T-helper 9 cell (primary cell): ENCODE results near the gene CEBPB.
"Not testable (repeated sequence)": the region's sequence is repeated elsewhere in the genome, so short reads cannot be mapped to it uniquely, and the experiment has no call there.

Source experiments
- DNase-seq: peaks from one replicate; pipeline ENCODE4 v3.0.0-alpha.2; 2020
- total RNA-seq, 2 donors: gene quantifications; one replicate each; lab custom pipeline; 2026; lab: John Stamatoyannopoulos, UW

Gene CEBPB
- 27.4 to 52.4 reads per million in 2 donors for total RNA-seq

DNA sequence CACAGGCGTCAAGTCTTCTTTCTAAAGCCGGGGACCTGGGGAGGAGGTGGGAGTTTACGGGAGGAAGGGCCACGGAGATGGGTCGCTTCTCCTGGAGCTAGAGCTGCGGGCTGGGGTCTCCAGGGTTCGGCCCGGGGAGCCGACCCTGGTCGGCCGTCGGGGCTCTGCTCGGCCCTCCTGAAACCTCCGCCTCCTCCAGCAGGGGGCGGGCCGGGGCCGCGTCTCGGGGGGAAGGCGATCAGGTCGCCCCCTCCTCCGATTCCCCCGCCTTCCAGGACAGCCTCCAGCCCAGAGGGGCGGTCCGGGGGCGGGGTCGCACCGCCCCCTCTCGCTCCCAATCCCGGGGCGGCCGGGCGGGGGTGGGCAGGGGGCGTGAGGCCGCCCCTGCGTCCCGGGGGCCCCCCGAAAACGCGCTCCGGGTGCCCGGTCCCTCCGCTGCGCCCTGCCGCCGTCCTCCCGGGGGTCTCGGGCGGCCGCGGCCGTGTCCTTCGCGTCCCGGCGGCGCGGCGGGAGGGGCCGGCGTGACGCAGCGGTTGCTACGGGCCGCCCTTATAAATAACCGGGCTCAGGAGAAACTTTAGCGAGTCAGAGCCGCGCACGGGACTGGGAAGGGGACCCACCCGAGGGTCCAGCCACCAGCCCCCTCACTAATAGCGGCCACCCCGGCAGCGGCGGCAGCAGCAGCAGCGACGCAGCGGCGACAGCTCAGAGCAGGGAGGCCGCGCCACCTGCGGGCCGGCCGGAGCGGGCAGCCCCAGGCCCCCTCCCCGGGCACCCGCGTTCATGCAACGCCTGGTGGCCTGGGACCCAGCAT lies at the start of gene CEBPB:
Gene CEBPB (plus strand): TSS at position 580 of the 814 bp plus-strand sequence. CDS start 204 bp downstream, at position 784.
- DNase-seq, result peak; percentile 80

DNA sequence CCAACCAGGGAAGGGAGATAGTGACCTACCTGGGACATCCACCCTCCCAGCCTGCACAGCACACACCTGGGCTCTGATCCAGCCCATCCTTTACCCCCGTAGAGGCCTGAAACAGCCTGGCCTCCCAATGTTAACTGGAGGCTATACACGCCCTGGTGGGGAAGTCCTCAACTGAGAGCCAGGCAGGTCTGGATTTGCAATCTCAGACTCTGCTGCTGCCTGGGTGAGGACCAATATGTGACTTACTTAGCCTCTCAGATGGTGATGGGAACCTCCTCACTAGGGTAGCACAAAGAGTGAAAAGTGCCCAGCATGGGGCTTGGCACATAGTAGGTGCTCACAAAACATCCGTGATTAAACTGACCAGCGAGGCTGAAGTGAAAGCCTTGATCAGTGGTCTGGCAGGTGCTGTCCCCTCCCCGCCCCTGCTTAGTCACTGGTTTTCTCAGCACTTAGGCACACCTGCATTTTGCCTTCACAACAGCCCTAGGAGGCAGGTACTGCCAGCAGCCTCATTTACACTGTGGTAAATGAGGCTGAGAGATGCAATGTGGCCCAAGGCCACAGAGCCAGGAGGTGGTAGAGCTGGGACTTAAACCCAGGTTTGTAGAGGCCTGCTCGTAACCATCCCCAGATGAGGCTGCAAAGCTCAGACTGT lies 49.5 kb upstream of the CEBPB start:
- no peak for DNase-seq

DNA sequence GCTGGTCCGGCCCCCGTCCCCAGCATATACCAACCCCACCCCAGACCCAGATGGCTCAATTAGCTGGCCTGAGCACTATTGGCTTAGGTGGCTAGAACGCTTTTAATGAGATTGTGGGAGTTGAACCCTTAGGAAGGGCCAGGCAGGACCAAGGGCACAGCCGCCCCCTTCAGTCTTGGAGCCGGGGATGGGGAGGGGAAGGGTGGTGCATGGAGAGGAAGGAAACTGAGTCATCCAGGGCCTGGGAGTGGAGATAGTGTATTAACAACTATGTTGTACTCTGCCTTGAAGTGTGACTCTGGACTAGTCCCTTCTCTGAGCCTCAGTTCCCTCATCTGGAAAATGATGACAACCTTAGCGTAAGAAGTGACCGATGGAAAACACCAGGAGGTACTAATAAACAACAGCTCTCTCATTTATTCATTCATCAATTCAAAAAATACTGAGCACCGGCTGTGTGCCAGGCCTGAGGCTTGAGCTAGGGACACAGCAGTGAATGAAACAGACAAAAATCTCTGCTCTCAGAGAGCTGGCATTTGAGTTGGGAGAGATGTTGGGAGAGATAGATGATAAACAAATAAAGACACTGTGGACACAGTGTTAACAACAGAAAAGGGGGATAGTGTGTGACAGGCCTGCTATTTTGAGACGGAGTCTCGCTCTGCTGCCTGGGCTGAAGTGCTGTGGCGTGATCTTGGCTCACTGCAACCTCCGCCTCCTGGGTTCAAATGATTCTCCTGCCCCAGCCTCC lies 48.6 kb upstream of the CEBPB start:
- no peak for DNase-seq

DNA sequence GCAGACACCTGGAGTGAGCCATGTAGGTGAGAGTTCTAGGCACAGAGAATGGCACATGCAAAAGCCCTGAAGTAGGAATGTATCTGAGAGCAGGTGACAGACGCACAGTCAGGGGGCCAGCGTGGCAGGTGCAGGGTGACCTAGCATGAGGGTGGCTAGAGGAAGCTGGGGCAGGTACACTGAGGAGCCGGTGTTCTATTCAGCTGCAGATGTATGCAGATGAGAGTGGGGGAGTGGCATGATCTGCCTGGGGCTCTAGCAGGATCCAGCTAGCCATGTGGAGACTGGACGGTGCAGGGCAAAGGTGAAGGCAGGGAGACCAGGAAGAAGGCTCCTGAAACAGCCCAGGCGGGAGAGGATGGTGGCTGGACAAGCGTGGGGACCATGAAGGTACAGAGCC lies 47.8 kb upstream of the CEBPB start:
- DNase-seq, result no peak

DNA sequence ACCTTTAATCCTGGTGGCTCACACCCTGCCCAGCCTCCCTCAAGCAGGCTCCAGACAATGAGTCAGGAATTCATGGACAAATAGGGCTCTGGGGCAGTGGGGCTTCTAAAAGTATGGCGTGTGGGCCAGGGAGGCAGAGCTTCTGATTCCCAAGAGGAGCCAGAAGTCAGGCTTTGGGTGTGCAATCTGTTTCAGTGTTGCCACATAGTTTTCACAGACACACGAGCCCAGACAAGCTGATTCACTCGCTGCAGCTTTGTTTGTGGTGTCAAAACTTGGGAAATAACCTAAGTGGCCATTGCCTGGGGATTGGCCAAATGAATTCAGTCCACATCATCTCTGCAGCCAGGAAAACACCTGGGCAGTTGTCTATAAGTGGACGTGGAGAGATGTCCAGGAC lies 46.3 kb upstream of the CEBPB start:
- no peak for DNase-seq

DNA sequence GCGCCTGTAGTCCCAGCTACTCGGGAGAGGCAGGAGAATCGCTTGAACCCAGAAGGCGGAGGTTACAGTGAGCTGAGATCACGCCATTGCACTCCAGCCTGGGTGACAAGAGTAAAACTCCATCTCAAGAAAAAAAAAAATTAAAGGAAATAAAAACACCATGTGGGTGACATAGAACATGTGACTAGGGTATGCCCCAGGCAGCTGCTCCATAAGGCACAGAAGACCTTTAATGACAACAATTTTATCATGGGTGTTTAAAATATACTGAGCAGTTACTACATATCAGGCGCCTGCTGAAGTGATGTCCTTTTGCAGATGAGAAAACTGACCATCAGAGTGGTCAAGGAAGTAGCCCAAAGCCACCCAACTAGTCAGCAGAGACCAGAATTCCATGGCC lies 45.1 kb upstream of the CEBPB start:
- no peak for DNase-seq

DNA sequence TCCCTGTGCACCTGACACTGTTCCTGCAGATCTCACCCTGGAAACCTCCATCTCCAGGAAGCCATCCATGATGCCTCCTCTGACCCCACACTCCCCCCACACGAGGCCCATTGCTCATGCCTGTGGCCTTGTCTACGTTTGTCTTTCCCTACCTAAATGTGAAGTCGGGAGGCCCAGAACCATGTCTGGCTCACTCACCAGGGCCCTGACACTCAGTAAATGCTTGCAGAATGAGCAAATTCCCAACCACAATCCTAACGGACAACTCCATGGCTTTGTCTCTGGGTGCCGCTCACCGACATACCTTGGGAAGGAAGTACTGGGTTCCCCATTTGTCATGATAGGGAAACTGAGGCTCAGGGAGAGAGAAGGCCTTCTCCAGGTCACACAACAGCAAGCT lies 44.4 kb upstream of the CEBPB start:
- DNase-seq, result no peak

DNA sequence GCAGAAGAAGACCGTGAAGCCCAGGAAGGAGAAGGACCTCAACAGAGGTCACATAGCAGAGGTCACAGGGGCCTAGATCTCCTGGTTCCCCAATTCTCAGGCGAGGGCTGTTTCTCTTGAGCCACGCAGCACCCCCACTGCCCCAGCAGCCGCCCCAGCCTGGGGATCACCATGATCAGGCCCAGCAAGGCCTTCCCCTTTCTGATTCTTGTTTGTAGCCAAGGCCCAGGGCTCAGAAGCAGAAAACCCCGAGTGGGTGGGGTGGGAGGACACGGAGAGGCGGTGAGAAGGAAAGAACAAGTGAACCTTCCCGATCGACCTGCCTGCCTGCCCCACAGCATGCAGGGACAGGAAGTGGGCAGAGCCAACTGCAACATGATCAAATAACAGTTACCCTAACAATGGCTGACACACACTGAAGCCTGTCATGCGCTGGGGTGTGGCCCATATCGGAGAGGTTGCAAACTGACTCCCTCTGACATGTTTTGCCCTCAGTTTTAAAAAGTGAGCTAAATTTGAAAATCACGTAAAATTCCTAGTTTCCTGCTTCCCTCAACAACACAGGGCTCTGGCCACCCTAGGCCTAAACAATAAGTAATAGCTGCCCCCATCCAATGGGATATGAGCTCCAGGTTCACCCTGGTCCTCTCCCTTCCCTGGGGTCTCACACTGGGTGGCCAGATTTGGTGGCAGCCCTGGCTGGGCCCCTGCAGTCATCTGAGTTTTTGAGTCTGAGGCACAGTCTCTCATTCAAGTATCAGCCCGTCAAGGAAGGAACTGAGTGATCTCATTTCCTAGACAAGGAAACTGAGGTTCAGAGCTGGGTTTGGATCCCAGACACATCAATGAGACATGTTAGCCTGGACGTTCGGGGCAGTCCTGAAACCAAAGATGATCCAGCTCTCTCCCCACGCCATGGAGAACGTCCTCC lies 43.6 kb upstream of the CEBPB start:
- peak; percentile 57 for DNase-seq

DNA sequence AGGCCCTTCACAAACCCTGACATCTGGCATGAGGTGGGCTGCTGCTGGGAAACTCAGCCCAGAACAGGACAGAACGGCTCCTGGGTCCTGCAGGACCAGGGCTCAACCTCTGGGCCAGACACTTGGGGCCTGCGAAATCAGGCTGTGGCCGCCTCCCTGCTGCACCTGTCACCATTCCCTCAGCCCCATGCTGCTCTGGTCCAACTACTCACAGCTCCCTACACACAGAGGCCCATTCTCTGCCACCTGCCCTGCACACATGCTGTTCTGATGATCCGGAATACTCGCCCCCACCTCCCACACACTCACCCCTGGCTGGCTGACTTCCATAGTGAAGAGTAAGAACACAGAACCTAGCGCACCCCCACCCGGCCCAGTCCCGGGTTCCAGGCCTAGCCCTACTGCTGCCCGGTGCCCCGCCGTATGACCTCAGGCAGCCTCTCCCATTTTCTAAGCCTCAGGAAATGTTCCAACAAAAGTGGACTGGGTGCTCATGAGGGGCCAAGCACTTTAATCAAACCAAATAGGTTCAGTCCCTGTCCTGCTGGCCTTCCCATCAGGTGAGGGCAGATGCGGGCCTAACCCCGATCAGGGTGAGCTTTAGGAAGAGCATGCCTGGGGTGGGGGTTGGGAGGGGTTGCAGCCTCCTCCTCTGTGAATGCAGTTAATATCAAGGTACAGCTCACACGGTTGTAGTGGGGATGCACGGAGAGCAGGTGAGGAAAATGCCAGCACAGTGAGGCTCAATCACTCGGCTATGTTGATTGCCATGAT lies 41.0 kb upstream of the CEBPB start:
- DNase-seq, result no peak

DNA sequence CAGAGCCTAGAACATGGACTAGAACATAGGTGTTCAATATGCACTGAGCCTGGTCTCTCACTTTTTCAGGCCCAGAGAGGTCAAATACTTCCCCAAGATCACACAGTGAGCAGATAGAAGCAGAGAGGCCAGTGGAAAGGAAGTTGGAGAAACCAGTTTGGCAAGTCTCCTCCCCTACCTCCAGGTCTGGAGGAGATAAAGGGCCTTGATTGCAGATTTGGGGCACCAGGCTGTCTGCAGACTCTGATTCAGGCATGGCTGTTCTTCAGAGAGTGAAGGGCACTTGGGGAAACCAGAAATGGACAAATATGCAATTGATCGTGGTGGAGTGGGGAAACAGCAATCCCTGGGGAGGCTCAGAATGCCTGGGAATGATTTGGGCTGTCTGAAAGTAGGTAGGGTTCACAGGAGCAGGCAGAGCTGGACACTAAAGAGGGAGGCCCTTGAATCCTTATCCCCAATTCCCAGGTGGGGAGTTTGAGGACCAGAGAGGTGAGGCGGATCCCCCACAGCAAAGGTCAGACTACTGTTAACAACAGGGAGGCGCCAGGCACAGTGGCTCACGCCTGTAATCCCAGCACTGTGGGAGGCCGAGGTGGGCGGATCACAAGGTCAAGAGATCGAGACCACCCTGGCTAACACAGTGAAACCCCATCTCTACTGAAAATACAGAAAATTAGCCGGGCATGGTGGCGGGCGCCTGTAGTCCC lies 39.4 kb upstream of the CEBPB start:
- no peak for DNase-seq

DNA sequence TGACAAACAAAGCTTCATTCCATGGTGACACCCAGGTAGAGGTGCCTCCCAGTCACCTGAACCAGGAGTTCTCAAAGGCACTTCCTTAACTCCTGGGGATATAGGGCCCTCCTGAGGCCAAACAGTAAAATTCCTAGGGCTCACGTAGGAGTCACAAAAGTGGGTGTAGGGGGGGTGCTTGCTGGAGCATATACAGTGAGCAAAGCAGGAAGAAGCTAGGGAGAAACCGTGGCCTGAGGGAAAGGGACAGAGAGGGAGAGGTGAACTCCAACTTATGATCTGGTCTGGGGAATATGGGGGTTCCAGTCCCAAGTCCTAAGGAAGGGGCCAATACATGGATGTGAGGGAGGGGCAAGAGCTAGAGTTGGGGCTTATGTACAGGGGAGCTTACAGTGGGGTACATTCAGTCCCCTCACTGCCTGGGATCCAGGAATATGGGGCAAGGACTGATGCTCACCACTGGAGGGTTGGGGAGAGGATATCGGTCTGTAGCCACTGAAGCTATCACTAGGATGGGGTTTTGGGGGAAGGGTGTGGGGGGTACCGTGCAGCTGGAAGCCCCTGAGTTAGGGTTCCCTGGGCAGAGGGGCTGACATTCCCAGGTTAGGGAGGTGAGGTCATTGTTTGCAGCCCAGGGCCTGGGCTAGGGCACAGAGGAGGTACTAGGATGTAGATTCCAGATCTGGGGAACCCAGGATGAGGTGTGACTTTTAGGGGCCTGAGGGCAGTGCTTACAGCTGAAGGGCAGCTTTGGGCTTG lies 38.1 kb upstream of the CEBPB start:
- no peak for DNase-seq

DNA sequence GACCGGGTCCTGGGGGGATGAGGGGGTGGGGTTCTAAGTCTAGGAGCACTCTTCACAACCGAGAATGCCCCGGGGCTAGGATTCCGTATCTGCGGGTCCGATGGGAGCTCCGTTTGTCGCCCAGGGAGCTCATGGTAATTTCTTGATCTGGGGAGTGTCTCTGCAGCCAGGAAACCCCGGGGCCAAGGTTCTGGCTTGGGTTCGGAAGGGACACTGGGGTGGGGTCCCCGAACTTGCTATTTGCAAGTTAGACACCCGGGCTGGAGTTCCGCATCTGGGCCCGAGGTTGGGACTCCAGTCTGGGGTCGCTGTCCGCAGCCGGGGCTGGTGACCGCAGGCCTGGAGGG lies 37.5 kb upstream of the CEBPB start:
- no peak for DNase-seq

DNA sequence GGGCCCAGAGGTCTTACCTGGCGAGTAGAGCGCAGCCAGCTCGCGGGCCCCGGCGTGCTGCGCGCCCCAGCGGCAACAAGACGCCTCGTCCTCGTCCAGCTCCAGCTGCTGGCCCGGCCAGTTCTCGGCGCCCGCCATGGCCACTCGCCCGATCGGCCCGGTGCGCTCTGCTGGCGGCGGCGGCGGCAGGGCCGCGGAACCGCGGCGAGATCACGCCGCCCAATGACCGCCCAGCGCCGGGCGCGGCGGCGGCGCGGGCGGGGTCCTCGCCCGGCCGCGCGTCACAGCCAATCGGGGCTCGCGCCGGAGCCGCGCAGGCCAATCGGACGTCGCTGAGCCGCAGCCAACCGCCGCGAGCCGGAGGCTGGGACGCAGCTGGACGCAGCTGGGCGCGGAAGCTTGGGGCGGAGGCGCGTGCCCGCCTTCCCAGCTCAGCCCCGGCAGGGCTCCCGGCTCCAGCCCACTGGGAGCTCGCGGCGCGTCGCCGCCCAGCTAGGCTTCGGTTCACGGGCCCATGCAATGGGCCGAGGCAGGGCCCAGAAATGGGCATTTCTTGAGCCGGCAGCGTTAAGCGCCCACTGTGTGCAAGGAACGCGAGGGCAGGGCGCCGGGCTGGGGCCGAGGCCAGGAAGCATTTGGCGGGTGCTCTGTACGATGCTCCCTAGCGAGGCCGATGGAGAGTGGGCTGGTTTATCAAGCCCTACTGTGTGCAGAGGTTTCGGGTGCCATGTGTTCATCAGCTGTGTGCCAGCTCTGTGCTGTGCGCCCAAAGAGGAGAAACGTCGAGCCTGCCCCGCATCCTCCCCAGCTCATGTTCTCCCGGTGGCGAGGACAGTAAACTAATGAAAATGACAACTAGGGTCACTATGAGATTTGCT lies 36.9 kb upstream of the CEBPB start, which contains the start of gene PEDS1:
Gene PEDS1 (minus strand): TSS at position 224 of the 878 bp plus-strand sequence. CDS start 86 bp downstream, at position 138.
- DNase-seq, result peak; percentile 72

DNA sequence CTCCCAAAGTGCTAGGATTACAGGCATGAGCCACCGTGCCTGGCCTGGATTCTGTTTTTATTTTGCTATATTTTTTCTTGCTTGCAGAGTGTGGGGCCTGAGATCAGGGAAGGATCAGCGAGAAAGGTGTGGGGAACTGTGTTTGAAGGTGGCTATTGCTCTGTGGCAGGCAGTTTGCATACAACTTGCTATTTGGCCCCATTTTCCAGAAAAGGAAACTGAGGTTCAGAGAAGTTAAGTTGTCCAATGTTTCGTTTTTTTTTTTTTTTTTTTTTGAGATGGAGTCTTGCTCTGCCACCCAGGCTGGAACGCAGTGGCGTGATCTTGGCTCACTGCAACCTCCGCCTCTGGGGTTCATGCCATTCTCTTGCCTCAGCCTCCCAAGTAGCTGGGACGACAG lies 29.1 kb upstream of the CEBPB start:
- not testable (repeated sequence) for DNase-seq

DNA sequence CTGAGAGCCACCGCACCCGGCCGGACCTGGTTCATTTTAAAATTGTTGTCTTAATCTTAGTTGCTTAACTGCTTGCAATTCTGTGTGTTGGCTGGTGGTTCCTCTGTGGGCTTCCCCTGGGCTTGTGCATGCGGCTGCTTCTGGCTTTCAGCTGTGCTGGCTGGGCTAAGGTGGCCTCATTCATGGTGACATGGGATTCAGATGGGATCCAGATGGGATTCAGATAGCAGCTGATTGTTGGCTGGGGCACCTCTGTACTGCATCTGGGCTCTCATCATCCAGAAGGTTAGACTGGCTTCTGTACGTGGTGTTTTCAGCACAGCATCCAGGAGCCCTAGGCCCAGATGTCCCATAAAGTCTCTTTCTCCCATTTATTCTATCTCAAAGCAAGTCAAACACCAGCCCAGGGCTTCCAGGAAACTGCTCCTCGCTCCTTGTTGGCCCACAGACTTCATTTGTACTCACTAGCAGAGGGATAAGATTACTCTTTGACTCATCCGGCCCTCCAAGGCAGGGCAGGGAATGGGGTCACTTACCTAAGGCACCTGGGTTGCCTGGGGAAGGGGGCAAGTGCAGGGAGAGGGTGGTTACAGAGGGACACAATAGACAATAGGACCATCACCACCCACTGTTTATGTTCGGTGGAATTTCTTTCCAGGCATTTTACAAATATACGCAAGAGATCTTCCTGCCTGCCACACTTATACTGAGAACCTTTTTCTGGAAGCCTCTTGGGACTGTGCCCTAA lies 26.9 kb upstream of the CEBPB start:
- DNase-seq, result no peak

DNA sequence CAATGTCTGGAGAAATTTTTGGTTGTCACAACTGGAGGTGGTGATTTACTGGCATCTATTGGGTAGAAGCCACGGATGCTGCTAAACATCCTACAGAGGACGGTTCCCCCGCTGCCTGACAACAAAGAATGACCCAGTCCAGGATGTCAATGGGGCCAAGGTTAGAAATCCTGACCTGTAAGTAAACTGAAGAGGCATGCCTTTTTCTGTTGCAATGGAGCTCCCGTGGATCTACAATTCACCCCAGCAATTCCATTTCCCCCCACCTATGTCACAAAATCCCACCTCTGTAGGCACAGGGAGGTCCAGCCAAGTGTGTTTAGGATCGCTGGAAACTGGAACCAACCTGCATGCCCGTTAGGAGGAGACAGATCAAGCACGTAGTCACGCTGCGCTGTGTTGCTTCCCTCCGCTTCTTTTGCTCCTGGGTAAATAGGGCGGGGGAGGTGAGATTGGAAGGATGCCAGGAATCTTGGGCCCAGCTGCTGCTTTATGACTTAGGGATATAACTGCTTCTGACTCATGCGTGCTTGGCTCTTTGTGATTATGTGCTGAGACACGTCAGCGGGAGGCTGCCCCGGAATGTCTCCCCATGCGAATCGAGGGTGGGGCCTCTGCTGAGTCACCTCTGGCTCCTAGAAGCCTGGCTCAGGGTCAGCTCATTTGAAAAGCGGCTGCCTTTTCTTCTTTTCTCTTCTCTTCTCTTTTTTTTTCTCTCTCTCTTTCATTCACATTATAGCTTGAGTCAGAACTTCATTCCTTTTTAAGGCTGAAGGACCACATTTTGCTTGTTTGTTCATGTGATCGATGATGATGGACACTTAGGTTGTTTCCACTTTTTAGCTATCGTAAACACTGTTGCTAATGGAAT lies 24.7 kb upstream of the CEBPB start:
- peak; percentile 34 for DNase-seq

DNA sequence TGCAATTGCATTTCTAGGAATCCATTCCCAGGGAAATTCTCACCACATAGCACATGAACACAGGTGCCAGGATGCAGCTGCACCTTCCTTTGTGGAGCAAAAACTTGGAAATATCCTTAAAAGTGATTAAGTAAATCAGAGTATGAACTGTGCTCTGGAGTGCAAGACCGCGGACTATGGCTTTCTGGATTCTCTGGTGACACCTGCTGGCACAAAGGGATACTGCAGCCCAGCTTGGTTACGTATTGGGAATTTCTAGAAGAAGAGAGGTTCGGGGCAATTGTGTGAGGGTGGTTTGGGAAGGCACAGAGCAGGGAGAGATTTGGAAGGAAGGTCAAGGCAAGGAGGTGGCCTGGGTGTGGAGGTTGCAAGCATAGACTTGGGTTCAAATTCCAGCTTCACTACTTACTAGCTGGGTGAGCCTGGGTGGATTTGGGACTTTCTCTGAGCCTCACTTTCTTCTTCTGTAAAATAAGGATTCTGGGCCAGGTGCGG lies 21.3 kb upstream of the CEBPB start:
- DNase-seq, result peak; percentile 81
